Endothelial cell of umbilical vein (primary cell): ENCODE measurements around the gene ARHGAP29. TPM values are rescaled to one million over a fixed set of nuclear protein-coding genes. Genes with fewer than 3 reads are reported as not detected.

Experiments
- BruUV-seq: library from RNA; stranded (reverse); fragments of 400-500 nt; replicated peaks from 2 replicates; lab custom pipeline; 2021; lab: Mats Ljungman, UMichigan
- CTCF ChIA-PET: fragments of 300-600, 350-600 bp; sonication (Branson Sonifier 250); formaldehyde crosslinking; loops from one replicate; lab custom pipeline; 2021; ENCODE audit warnings: antibody characterized with exemption, inconsistent platforms; lab: Charles Lee
- POLR2A ChIA-PET: fragments of 300-600, 350-600 bp; sonication (Branson Sonifier 250); formaldehyde crosslinking; loops from one replicate; lab custom pipeline; 2021; ENCODE audit warnings: antibody characterized with exemption, inconsistent platforms; lab: Charles Lee
- DNase-seq: peaks from one replicate; pipeline ENCODE4 v3.0.0-alpha.2; 2011; ENCODE audit warnings: low read depth, low spot score
- FAIRE-seq: peaks from 2 replicates; lab custom pipeline; 2011; peaks lifted over from hg19 to GRCh38; lab: Jason Lieb, UNC
- H2AFZ ChIP-seq: 2 replicates; pipeline ENCODE4 v1.6.0; 2012; ENCODE audit warnings: low read depth, low read length, control low read depth, inconsistent platforms
- H3K27ac ChIP-seq: 2 replicates; pipeline ENCODE4 v1.5.1; 2011; ENCODE audit warnings: low read depth, mild to moderate bottlenecking, control low read depth, low read length, moderate library complexity; ENCODE audit not compliant: insufficient read depth
- H3K27me3 ChIP-seq, 2 experiments: 2 replicates each; pipeline versions ENCODE4 v1.6.0 to v1.6.1; 2011; ENCODE audit warnings: low read length in 2 of 2, mixed read lengths in 1 of 2; ENCODE audit not compliant: control insufficient read depth in 2 of 2, insufficient read depth in 2 of 2
- H3K36me3 ChIP-seq, 2 experiments: 2 replicates in 1 of 2; 3 replicates in 1 of 2; pipeline ENCODE4 v1.5.1; 2011; ENCODE audit warnings: low read length in 2 of 2, mild to moderate bottlenecking in 1 of 2, moderate library complexity in 1 of 2; ENCODE audit not compliant: control insufficient read depth in 2 of 2, insufficient read depth in 2 of 2; ENCODE audit errors: extremely low read depth in 1 of 2
- H3K4me1 ChIP-seq: 3 replicates; pipeline ENCODE4 v1.5.1; 2011; ENCODE audit warnings: mild to moderate bottlenecking, low read length; ENCODE audit not compliant: control insufficient read depth, insufficient read depth; ENCODE audit errors: extremely low read depth
- H3K4me2 ChIP-seq: 2 replicates; pipeline ENCODE4 v1.6.1; 2011; ENCODE audit warnings: low read length, control low read depth, mixed read lengths; ENCODE audit not compliant: insufficient read depth
- H3K4me3 ChIP-seq, 3 experiments: fragments of 200-600 bp in 1 of 3; sonication (generic), shearing (Covaris generic) in 1 of 3; replicated peaks in 1 of 3; 2 replicates each; pipeline ENCODE4 v1.5.1; 2011 to 2016; ENCODE audit warnings: control low read depth in 3 of 3, low read length in 3 of 3, mild to moderate bottlenecking in 2 of 3, inconsistent platforms in 1 of 3, low read depth in 1 of 3, moderate library complexity in 1 of 3; ENCODE audit not compliant: insufficient read depth in 1 of 3
- H3K79me2 ChIP-seq: 2 replicates; pipeline ENCODE4 v1.6.0; 2012; ENCODE audit warnings: low read length, inconsistent platforms; ENCODE audit not compliant: control insufficient read depth, insufficient read depth
- H3K9ac ChIP-seq: replicated peaks from 2 replicates; pipeline ENCODE3; 2011; ENCODE audit warnings: low read length, control low read depth; ENCODE audit not compliant: insufficient read depth; ENCODE audit errors: extremely low read depth
- H3K9me1 ChIP-seq: replicated peaks from 3 replicates; pipeline ENCODE4 v1.6.0; 2011; ENCODE audit warnings: mild to moderate bottlenecking, low read length; ENCODE audit not compliant: control insufficient read depth, insufficient read depth; ENCODE audit errors: extremely low read depth
- H3K9me3 ChIP-seq: replicated peaks from 2 replicates; pipeline ENCODE4 v1.5.1; 2012; ENCODE audit warnings: low read length, inconsistent platforms; ENCODE audit not compliant: control insufficient read depth, insufficient read depth
- H4K20me1 ChIP-seq: replicated peaks from 2 replicates; pipeline ENCODE3; 2011; ENCODE audit warnings: mild to moderate bottlenecking, low read length; ENCODE audit not compliant: control insufficient read depth, insufficient read depth; ENCODE audit errors: extremely low read depth
- CTCF ChIP-seq, 2 donors: IDR thresholded peaks; 1 replicate in 1 of 2; 2 replicates in 1 of 2; pipeline ENCODE4 v1.5.1; 2011; ENCODE audit warnings: low read length in 2 of 2, mild to moderate bottlenecking in 2 of 2, moderate library complexity in 2 of 2, control low read depth in 1 of 2, inconsistent platforms in 1 of 2, low read depth in 1 of 2; ENCODE audit not compliant: insufficient read depth in 1 of 2; ENCODE audit errors: extremely low read depth in 1 of 2
- EZH2 ChIP-seq: IDR thresholded peaks from 2 replicates; pipeline ENCODE4 v1.6.1; 2012; ENCODE audit warnings: borderline replicate concordance, low read depth, mild to moderate bottlenecking, moderate library complexity, low read length, inconsistent platforms; ENCODE audit not compliant: severe bottlenecking
- FOS ChIP-seq: IDR thresholded peaks from 2 replicates; pipeline ENCODE4 v1.6.1; 2011; ENCODE audit warnings: mild to moderate bottlenecking, low read length, moderate library complexity, borderline replicate concordance; ENCODE audit not compliant: insufficient read depth
- GATA2 ChIP-seq: IDR thresholded peaks from 2 replicates; pipeline ENCODE4 v1.7.0; 2011; ENCODE audit warnings: low read depth, mild to moderate bottlenecking, moderate library complexity, mixed read lengths, low read length; ENCODE audit not compliant: insufficient read length, insufficient read depth
- JUN ChIP-seq: IDR thresholded peaks from 2 replicates; pipeline ENCODE4 v1.6.1; 2011; ENCODE audit warnings: borderline replicate concordance, low read depth; ENCODE audit not compliant: insufficient read length, insufficient read depth
- MAX ChIP-seq: IDR thresholded peaks from 2 replicates; pipeline ENCODE4 v1.6.1; 2011; ENCODE audit not compliant: insufficient read depth, insufficient read length
- MYC ChIP-seq: IDR thresholded peaks from one replicate; pipeline ENCODE4 v1.6.1; 2011; ENCODE audit warnings: mild to moderate bottlenecking, low read depth, low read length
- POLR2A ChIP-seq: IDR thresholded peaks from 2 replicates; pipeline ENCODE4 v1.6.1; 2012; ENCODE audit warnings: low read depth, mild to moderate bottlenecking, control low read depth, low read length
- POLR2AphosphoS5 ChIP-seq: IDR thresholded peaks from 2 replicates; pipeline ENCODE4 v1.6.1; 2012; ENCODE audit warnings: low read depth, mild to moderate bottlenecking, control low read depth, low read length, moderate library complexity; ENCODE audit not compliant: insufficient read depth
- dilution Hi-C: fragments of 300-500 bp; cut with MboI; formaldehyde crosslinking; loops from one replicate; pipeline ENCODE4 v1.15.0; 2019; ENCODE audit warnings: low sequenced_read_pairs; ENCODE audit not compliant: extremely low pct_ligation_motif_present
- intact Hi-C: fragments of 100-400 bp; cut with micrococcal nuclease; formaldehyde crosslinking; loops from one replicate; pipeline ENCODE4 v1.10.0; 2022
- polyA plus RNA-seq, 4 experiments: library from polyadenylated mRNA; depleted of rRNA in 3 of 4; stranded (reverse) in 3 of 4; unstranded in 1 of 4; fragments of >200 nt; gene quantifications; 2 replicates each; pipeline versions ENCODE4 v1.2.1 to v1.2.3, GENCODE V29; 2011 to 2012; ENCODE audit warnings: missing spikeins in 1 of 4
- total RNA-seq: library from RNA; stranded (reverse); gene quantifications from 2 replicates; pipeline ENCODE4 v1.2.3, GENCODE V29; 2021

ARHGAP29 gene
- total and polyA plus RNA-seq, 2 donors (not counting 3 experiments of a cell fraction or from before 2014, with no cell fraction given) = 56.3 to 199 TPM

- no peaks in the 10 kb centered on the region for H4K20me1 ChIP-seq
- H3K4me2 ChIP-seq = no peak overlapping the region
- intact Hi-C loops (no loop called here), dilution Hi-C loops (no loop called here)
- no peak for TF ChIP-seq MAX
- no peak for TF ChIP-seq POLR2A
- no peak for TF ChIP-seq POLR2AphosphoS5
- TF ChIP-seq FOS = no peak
- TF ChIP-seq MYC = no peak
- TF ChIP-seq JUN = no peak
- TF ChIP-seq CTCF (IDR thresholded peaks at IDR 0.05; ENCODE audit: extremely low read depth in 1 of 2, insufficient read depth in 1 of 2, low read depth in 1 of 2, low read length in 2 of 2) = no peak
- no peak for TF ChIP-seq GATA2
- TF ChIP-seq EZH2 = no peak
- no peak overlapping the region for H2AFZ ChIP-seq
- no peak overlapping the region for H3K4me3 ChIP-seq
- CTCF ChIA-PET = interaction anchor here (1.6 kb wide), 1 partner anchor 81 kb away, joined by 3 read pairs; no protein-coding TSS in a partner anchor
- H3K9me3 ChIP-seq = no peaks in the 10 kb centered on the region
- DNase-seq (no peak), FAIRE-seq (no peak)
- H3K9ac ChIP-seq = no peak overlapping the region
- H3K27ac ChIP-seq = no peak overlapping the region
- no TSS peak for BruUV-seq
- no peaks in the 10 kb centered on the region for H3K79me2 ChIP-seq
- H3K27me3 ChIP-seq = no peaks in the 10 kb centered on the region
- no peaks in the 10 kb centered on the region for H3K36me3 ChIP-seq
- H3K4me1 ChIP-seq = peaks cover 22% of the 10 kb centered on the region
- POLR2A ChIA-PET = no interaction called here
- H3K9me1 ChIP-seq = no peaks in the 10 kb centered on the region
Observed at GRCh38 chr1:94144836-94145235, 92.5 kb downstream of the ARHGAP29 start.
